ENCODE results near the gene BOLA2B.
"Not testable (repeated sequence)": the region's sequence is repeated elsewhere in the genome, so short reads cannot be mapped to it uniquely, and the experiment has no call there.

GRCh38 chr16:30197001-30197400 is 3.5 kb upstream of the BOLA2B start:
- not testable (repeated sequence) for TF ChIP-seq CREBBP (IDR thresholded peaks at IDR 0.05; ENCODE audit: low read depth, low read length); KAT8 (IDR thresholded peaks at IDR 0.05; ENCODE audit: low read depth); ZNF766 (CRISPR knock-in tag; conservative IDR thresholded peaks at IDR 0.05); CTCF (IDR thresholded peaks at IDR 0.05 in 2 of 3, conservative IDR thresholded peaks at IDR 0.05 in 1 of 3; ENCODE audit: insufficient read depth in 2 of 3, low read depth in 1 of 3, low read length in 3 of 3); ZBTB26 (CRISPR knock-in tag; IDR thresholded peaks at IDR 0.05); ZNF263 (CRISPR knock-in tag; IDR thresholded peaks at IDR 0.05; ENCODE audit: borderline replicate concordance); SP2 (IDR thresholded peaks at IDR 0.05; ENCODE audit: extremely low read depth, low read depth, low read length, poor library complexity, severe bottlenecking); FOXK1 (CRISPR knock-in tag; IDR thresholded peaks at IDR 0.05; ENCODE audit: borderline replicate concordance)
